GM18517 (cell line): ENCODE measurements around the gene CDC5L.

ENCODE experiments used
- ATAC-seq: cut with Tn5 transposase; IDR thresholded peaks from one replicate; pipeline ENCODE4 v1.9.1; 2021; ENCODE audit warnings: mild to moderate bottlenecking, moderate library complexity; ENCODE audit not compliant: unreplicated experiment

Gene CDC5L

DNA sequence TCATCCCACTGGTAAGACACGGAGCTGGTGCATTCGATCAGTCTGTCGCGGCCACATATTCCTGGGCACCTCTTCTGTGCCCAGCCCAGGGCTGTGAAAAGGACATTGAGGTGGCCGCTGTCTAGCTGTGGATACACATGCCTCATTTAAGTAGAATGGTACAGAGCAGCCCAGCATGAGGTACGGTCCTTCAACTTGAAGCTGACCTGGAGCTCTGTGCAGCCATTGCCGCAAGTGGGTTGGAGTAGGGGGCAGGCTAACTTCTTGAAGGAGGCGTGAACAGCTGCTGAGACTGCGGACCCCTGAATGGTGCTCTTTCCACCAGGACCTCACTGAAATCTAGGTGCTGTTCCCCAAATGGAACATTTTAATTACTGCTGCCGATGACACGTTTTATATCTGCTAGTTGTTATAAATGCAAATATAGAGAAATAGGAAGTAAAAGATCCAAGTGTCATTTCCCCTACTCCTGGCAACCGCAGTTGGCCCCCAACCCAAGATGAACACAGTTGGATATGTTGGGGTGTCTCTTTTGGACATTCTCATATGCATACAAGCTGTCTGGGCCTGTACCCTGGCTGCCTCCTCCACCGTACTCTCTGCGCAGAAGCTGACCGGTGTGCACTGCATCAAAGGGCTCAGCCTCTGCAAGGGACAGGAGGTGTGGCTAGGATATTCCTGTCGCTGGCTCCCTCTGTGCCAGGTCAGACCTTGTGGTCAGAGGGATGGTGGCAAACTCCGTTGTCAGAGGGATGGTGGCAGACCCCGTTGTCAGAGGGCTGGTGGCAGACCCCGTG lies 86.1 kb downstream of the CDC5L start:
- no peak for ATAC-seq

DNA sequence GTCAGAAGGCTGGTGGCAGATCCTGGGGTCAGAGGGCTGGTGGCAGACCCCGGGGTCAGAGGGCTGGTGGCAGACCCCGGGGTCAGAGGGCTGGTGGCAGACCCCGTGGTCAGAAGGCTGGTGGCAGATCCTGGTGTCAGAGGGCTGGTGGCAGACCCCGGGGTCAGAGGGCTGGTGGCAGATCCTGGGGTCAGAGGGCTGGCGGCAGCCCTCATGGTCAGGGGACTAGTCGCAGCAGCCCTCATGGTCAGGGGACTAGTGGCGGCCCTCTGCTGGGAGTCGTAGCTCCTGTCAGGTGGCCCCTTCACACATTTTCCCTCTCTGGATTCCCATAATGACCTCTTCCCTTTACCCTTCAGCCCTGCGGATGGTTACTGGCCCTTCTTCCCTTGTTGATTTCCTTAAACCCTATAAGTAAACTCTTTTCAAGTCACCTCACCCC lies 86.7 kb downstream of the CDC5L start:
- ATAC-seq, result no peak

DNA sequence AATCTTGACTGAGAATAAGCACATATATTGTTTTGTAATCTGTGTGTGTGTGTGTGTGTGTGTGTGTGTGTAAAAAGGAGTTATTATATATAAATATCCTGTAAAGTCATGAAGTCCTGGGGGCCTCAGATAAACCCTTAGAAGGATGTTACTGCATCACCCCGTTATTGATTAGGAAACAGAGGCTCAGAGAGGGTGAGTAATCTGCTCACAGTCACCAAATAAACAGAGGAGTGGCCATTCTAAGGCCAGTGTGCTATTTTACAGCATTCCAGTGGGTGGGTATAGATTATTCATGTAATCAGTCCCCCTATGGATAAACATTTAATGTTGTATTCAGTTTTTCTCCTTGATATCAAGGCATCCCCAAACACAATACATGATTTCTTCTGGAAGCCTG lies 87.1 kb downstream of the CDC5L start:
- no peak for ATAC-seq

DNA sequence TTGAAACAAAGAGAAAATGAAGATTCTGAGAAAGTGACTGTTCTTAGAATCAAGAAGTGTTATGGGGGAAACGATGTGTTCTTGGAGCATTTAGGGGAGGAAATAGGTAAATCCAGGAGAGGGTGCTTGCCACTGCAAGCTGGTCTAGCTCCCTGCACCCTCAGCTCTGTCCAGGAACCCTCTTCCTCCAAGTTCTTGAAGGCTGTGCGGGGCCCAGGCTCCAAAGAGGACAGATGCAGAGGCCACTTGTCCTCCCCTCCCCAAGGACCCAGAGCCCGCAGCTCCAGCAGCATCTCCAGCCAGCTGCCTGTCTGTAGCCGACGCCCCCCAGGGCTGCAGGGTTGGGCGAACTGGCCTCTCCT lies 87.9 kb downstream of the CDC5L start:
- no peak for ATAC-seq

DNA sequence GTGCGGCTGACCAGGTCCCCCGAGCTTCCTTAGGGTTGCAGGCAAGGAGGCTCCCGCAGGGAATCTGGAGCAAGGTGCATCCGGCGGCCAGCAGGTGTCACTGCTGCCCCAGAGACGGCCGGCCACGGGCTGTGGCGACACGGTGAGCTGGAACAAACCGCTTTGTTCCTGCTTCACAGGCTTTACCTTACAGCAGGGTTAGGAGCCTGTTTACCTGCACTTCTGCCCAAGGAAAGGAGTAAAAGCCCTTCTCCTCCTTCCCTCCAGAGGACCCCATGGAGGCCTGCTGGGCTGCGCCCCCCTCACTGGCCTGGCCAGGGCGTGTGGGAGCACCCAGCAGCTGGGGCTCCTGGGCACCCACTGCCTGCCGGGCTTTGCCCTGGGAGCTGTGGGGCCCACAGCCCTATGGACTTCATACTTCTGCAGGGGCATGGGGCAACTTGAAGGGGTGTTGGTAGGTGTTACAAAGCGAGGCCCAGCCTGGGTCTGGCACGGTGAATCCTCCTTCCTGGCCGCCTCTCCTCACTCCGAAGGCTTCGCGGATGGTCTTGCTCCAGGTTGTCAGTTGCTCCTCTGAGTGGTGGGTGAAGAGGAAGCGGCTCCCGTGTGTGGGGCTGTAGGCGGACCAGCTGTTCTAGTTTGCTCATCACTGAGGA lies 88.4 kb downstream of the CDC5L start:
- no peak for ATAC-seq

DNA sequence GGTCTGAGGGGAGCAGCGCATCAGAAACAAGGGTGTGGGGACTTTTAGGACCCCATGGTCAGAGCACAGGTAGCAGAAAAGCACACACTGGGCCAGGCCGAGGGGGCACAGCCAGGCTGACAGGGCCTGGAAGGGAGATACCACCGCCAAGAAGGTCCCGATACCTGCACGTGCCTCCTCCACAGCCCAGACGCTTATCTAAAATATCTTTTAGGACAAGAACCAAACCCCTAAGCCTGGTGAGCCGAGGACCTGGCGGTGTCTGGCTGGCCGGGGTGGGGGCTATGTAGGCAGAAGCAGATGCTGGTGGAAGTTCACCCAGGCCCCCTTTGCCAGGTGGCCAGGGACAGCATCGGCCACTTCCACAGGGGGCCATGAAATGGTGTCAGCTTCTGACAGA lies 89.3 kb downstream of the CDC5L start:
- no peak for ATAC-seq

DNA sequence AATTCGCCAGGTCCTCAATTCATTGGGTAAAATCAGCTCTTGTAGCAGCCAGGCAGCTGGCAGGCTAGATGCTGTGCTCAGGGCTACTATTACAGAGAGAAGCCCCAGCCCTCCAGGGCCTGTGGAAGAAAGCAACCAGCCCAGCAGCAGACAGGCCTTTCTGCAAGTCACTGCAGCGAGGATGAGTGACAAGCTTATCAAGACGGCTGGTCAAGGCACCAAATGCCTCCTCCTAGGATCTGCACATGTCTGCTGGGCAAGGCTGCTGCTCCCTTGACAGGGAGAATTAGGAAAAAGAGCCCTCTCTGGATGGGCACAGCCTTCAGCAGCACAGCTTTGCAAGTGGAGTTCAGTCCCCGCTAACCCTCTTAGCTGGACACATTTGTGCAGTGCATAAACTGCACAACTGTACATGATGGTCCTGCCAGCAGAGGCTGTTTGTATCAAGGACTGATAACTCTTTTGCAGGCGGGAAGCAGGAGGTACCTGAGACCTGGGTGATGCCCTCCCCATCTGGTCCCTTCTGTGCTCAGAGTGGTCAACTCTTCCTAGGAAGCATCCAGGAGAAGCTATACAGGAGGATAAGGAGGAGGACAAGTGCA lies 89.9 kb downstream of the CDC5L start:
- ATAC-seq, result no peak

DNA sequence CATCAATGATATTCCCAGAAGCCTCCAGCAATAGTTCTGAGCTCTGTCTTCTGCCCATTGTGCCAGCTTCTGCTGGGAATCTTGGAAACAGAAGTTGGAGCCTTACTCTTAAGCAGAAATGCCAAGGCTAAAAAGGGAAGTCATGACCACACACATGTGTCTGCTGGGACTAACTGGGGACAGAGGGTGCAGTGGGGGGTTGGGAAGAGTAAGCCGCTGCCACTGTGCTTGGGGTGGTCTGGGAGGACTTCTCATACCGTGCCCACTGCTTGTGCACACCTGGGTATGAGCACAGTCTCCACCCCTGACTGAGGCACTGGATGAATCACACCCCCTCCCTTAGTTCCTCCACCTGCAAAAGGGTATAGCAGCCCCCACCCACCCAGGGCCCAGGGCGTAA lies 90.7 kb downstream of the CDC5L start:
- ATAC-seq, result no peak

DNA sequence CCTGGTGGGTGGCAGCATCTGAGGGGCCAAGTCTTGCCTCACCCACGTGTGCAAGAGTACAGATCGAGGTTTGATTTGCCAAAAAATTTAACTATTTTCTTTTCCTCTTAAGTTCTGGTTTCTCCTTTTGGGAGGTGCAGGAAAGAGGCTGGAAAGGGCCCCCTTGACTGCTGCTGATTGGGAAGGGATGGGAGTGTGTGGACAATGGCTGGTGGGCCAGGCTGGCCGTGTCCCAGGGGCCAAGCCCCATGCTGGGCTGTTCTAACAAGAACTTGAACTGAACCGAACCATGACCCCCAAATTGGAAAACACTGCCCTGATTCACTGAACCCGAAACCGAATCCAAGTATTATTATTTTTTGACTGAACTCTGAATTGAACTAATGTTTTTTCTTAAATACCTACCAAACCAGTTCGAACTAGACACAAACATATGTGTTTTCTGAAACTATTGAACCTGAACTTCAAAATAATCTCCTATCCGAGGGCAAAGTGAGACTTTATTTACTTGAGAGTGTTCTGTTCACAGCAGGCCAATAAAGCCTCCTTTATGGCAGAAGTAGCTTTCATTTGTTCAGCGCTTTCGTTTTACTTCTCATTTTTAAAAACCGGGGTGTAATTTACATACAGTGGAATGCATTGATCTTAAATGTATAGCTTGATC lies 91.2 kb downstream of the CDC5L start:
- ATAC-seq, result no peak

DNA sequence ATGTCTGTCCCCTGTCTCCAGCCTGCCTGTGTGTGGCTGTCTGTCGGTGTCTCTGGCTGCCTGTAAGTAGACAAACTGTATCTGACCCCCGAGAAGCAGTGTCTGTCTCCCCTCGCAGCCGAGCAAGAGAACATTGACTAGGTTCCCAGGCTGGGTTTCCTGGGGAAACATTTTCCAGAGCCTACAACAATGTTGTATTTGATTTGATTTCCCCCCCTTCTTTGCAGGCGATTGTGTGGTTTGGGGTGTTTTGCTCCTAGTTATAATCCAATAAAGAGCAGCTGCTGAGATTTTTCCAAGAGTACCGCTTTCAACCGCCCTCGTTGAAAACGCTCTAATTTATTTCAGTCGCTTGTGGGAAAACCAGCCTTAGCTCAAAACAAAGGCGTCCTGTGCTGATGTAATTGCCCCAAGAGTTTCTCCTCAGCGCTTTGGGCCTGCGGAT lies 92.6 kb downstream of the CDC5L start:
- ATAC-seq, result no peak

DNA sequence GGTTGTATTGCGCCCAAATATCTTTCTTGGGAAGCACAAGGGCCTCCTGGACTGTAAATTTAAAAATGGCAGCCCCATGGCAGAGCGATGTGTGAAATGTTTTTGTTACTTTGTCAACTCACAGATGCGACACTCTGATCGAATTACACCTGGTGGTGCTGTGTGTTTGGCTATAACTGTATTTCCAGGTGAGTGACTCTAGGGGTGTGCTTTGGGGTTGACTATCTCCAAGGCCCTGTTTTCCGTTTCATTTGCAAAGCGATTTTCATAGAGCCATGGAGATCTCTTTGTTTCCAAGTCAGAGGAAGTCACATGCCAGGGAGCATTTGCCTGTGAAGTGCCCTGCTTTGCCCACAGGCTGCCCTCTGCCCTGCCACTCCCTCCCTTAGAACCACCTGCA lies 93.5 kb downstream of the CDC5L start:
- no peak for ATAC-seq

DNA sequence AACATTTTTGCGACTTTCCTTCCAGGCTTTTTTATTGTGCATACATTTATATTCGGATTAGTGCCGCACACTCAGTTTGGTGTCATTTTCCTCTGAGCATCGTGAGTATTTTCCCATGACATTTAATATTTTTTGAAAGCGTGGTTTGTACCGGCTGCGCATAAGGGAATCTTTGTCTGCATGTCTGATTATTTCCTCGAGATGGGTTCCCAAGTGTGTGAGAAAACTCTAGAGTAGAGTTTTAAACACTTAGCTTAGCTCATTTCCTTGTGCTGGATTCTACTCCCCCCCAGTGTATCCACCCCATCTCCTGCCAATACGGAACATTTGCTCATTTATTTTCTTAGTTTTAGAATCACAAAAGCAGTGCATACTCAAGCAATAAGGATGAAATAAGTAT lies 94.3 kb downstream of the CDC5L start:
- no peak for ATAC-seq

DNA sequence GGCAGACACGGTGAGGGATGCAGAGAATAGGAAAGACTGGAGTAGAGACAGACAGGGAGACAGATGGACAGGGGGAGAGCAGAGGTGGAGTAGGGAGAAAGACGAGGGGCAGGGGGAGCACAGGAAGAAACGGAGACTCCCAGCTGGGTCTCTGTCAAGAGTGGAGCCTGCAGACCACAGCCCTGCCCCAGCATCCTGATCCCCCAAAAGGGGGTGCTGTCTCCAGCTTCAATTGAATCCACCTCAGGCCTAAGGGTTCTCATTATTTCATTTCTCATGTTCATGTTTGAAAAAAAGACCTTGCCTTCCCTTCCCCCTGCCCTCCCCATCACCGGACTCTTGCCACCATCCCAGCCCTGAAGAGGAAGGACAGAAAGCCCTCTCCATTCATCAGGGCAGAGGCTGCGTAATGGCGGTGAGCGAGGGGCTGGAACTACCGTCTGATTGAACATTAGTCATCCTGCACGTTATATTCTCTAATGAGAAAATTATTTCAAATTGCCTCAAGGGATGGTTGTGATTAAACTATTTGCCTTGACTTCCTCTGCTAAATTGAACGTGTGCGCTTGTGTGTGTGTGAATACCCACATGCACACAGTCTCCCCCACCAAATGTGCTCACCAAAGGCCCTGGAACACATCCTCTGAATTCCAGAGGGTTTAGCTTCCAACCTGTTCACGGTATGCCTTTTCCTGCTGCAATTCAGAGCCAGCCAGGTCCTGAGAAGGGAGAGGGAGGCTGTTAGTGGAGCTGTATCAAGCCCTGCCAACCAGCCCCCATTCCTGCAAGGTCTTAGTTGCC lies 98.3 kb downstream of the CDC5L start:
- no peak for ATAC-seq

DNA sequence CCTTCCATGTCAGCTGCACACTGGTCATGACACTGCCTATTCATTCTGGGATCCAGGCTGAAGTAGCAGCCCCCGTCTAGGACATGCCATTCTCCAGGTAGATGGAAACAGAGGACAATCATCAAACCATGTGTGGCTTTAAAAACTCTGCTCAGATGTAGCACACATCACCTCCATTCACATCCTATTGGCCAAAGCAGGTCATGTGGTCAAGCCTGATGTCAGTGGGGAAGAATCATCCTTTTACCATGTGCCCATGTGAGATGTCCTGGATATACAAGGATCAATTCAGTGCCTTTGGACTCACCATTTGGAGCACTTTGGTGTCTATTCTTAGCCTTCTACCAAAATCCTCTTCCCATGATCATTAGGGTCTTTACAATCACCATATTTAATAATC lies 99.5 kb downstream of the CDC5L start:
- ATAC-seq, result no peak

DNA sequence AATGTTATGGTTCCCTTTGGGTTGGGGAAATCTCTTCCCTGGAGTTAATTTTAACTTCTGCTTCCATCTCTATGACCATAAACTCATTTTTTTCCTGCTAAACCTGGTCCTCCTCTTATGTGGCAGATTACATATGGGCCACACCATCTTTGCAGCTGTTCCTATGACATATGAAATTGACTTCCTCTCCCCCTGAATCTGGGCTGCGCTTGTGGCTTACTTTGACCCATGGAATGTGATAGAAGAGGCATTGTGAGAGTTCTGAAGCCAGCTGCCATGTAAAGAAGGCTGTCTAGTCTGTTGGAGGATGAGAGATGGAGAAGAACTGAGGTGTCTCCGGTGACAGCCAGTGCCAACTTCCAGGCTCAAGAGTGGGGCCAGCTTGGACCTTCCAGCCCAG lies 100.1 kb downstream of the CDC5L start:
- no peak for ATAC-seq

DNA sequence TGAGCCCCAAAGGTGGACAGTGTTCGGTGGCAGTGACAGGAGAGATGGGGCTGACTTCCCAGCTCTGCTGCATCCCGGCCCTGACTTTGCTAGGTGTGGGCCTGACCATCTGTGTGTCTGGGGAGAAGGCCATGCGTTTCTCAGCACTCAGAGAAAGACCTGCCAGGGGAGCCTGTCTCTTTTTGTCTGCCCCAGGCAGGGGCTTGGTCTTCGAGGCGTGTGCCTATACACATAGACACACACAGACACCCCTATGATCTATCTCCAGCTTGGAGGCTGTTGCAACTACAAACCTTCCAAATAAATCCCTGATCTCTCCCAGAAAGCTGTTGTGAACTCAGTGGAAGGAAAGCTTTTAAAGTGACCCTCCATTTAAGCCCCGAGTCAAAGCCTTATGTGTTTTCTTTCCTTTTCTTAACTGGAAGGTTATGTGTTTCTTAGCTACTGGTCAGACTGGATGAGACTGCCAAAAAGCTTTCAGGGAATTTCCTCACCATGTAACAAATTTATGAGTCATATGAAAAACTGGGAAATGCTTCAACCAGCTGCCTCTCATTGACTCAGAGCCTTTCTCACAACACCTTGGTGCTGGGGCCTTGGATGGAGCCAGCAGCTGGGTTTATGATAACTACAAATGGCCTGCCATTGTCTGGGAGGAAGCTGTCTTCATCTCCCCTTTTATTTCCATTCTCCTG lies 102.6 kb downstream of the CDC5L start:
- ATAC-seq, result no peak

DNA sequence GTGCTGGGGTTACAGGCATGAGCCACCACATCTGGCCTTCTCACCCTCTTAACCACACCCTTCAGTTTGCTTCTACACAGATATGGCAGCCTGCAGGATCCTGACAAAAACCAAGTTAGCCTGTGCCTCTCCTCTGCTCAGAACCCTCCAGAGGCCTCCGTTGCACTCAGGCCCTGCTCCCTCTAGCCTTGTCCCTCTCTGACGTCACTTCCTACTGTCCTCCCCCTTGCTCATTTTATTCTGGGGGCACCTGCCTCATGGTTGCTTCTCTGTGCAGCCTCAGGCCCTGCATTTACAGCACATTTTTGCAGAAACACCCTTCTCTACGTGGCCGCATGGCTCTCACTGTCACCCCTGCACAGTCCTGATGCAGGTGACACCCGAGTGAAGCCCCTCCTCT lies 105.6 kb downstream of the CDC5L start:
- ATAC-seq, result no peak

DNA sequence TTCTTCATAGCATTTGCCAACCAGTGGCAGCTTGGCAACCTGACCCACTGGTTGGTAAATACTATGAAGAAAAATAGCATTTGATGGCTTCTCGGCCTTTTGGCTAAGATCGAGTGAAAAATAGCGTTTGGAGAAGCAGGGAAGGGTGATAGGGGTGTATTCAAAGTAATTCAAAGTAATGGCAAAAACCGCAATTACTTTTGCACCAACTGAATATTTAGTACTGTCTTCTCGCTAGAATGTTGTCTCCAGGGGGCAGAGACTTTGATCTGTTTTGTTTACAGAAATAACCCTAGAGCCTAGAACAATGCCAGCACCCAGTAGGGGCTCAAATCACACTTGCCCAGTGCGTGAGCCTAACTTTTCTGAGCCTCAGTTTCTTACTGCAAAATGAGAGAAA lies 106.1 kb downstream of the CDC5L start:
- ATAC-seq, result no peak

DNA sequence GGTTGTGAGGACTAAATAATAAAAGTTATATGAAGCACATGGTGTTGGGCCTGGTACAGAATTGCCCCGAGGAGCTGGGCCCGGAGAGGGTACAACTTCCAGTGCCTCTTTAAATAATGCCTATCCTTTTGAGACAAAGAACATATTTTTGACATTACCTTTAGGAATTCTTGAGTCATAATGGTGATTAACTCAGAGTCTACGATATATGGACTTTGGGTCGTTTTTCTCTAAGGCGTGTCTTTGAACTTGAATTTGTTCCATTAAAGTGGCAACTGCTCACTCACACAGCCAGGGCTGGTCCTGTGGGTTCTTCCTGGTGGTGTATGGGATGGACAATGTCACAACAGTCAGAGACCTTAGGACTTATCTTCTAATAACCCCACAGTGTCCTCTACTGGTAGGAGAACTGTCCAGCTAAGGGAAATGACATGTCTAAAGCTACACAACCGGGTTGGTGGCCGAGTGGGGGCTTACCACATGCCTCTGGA lies 106.5 kb downstream of the CDC5L start:
- no peak for ATAC-seq
